Placental pericyte (primary cell): ENCODE measurements around the gene ACOT4. TPM values are rescaled to one million over a fixed set of nuclear protein-coding genes. Genes with fewer than 3 reads are reported as not detected.

Experiments used
- total RNA-seq: library from RNA; depleted of rRNA; stranded (reverse); fragments of >200 nt; gene quantifications from 2 replicates; pipeline ENCODE4 v1.2.3, GENCODE V29; 2012

ACOT4 gene, protein sequence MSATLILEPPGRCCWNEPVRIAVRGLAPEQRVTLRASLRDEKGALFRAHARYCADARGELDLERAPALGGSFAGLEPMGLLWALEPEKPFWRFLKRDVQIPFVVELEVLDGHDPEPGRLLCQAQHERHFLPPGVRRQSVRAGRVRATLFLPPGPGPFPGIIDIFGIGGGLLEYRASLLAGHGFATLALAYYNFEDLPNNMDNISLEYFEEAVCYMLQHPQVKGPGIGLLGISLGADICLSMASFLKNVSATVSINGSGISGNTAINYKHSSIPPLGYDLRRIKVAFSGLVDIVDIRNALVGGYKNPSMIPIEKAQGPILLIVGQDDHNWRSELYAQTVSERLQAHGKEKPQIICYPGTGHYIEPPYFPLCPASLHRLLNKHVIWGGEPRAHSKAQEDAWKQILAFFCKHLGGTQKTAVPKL
- total RNA-seq: 0.57 and 1.5 TPM in 2 replicates

DNA sequence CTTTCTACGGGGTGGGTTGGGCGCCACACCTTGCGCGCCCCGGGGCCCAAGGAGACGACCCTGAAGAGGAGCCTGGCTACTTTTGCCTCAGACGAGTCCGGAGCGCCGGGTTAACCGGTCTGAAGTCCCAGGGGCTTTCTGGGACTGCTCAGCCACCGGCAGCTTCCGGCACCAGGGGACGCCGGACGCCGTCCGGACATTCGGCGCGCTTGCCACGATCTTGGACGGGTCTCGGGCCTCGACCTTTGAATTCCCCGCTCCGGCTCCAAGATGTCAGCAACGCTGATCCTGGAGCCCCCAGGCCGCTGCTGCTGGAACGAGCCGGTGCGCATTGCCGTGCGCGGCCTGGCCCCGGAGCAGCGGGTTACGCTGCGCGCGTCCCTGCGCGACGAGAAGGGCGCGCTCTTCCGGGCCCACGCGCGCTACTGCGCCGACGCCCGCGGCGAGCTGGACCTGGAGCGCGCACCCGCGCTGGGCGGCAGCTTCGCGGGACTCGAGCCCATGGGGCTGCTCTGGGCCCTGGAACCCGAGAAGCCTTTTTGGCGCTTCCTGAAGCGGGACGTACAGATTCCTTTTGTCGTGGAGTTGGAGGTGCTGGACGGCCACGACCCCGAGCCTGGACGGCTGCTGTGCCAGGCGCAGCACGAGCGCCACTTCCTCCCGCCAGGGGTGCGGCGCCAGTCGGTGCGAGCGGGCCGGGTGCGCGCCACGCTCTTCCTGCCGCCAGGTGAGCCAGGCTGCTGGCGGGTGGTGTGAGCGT, at the start of gene ACOT4:
TSS of gene ACOT4 (plus strand) at position 184 of the 760 bp plus-strand sequence. CDS start at position 271, 87 bp downstream.

DNA sequence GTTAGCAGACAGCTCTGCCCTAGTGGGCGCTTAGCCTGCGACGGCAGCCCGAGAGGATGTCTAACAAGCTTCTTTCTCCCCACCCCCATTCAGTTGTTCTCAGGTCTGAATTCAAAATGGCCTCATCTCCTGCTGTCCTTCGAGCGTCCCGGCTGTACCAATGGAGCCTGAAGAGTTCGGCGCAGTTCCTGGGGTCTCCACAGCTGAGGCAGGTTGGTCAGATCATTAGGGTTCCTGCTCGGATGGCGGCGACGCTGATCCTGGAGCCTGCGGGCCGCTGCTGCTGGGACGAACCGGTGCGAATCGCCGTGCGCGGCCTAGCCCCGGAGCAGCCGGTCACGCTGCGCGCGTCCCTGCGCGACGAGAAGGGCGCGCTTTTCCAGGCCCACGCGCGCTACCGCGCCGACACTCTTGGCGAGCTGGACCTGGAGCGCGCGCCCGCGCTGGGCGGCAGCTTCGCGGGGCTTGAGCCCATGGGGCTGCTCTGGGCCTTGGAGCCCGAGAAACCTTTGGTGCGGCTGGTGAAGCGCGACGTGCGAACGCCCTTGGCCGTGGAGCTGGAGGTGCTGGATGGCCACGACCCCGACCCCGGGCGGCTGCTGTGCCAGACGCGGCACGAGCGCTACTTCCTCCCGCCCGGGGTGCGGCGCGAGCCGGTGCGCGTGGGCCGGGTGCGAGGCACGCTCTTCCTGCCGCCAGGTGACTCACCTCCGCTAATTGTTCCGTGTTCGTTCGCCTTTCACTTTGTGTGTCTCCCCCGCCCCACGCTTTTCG, 22.3 kb upstream of the ACOT4 start, which contains the start of gene ACOT2:
TSS of gene ACOT2 (plus strand) at position 29 of the 774 bp plus-strand sequence. CDS start at position 57, 28 bp downstream.

DNA sequence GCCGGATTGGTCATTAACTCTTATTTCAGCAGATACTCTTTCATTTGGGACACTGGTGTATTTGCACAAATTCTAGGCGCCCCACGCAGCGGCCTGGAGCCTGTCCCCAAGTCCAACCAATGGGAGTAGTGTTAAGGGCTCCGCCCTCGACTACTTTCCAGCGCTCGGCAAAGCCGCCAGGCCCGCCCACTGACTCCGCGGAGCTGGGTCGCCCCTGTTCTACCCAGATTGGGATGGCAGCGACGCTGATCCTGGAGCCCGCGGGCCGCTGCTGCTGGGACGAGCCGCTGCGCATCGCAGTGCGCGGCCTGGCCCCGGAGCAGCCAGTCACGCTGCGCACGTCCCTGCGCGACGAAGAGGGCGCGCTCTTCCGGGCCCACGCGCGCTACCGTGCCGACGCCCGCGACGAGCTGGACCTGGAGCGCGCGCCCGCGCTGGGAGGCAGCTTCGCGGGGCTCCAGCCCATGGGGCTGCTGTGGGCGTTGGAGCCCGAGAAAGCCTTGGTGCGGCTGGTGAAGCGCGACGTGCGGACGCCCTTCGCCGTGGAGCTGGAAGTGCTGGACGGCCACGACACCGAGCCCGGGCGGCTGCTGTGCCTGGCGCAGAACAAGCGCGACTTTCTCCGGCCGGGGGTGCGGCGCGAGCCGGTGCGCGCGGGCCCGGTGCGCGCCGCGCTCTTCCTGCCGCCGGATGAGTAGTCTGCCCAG, 20.8 kb downstream of the ACOT4 start, which contains the start of gene ACOT6:
TSS of gene ACOT6 (plus strand) at position 179 of the 707 bp plus-strand sequence. CDS start at position 234, 55 bp downstream.

DNA sequence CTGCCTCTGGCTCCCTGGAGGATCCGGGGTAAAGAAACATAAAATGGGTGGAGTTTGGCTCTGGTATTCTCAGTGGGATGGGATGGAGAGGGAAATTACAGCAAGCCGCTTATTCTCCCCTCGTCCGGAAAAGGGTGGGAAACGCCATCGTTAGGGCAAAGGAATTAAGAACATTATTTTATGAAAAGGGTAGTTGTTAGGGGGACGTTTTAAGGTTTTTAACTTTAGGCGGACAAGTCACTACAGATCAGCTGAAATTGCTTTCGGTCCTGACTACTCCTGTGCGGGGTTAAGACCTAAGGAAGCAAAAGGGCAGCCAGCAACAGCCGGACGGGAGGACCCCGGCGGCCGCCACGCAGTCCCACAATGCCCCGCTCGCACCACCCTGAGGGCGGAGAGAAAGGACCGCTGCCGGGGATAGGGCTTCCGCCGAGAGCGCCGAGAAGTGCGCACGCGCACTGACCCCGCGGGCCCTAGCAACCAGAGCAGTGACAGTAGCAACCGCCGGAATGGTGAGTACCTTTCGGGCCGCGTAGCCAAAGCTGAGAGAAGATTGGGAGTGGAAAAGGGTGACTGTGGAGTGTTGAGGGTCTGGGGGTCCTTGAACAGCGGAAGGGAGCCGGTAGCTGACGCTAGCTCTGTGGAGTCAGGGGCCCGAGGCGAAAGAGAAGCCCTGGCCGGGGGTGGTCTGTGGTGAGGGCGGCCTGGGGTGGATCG, 53.0 kb downstream of the ACOT4 start, which contains the start of gene DNAL1:
TSS of gene DNAL1 (plus strand) at position 456 of the 717 bp plus-strand sequence. CDS start at position 510, 54 bp downstream.

Other genes with a start within 250 kb of the ACOT4 start
- gene NUMB, start 133.3 kb upstream of the ACOT4 start, total RNA-seq: 63.7 and 95.5 TPM in 2 replicates
- gene RIOX1, start 100.9 kb upstream of the ACOT4 start, total RNA-seq: 16.9 and 29.2 TPM in 2 replicates
- gene ACOT1, start 54.7 kb upstream of the ACOT4 start, total RNA-seq: 6.7 and 17.3 TPM in 2 replicates
- under 0.01 TPM in 1 of 2 replicates, not detected in the other for gene HEATR4, start 32.9 kb upstream of the ACOT4 start, total RNA-seq
- gene ACOT2, start 22.7 kb upstream of the ACOT4 start, total RNA-seq: 19.3 and 47.9 TPM in 2 replicates
- 0.14 TPM in 1 of 2 replicates, not detected in the other for gene ACOT6, start 20.6 kb downstream of the ACOT4 start, total RNA-seq
- 9.4 and 10.3 TPM in 2 replicates for gene DNAL1, start 53.1 kb downstream of the ACOT4 start, total RNA-seq
- 28.1 and 28.4 TPM in 2 replicates for gene PNMA1, start 122.5 kb downstream of the ACOT4 start, total RNA-seq